OCI-LY1 (cell line): ENCODE results near the gene MBLAC2.

Source experiments
- H2AFZ ChIP-seq: fragments of 200-600 bp; sonication (generic), shearing (Covaris generic); 2 replicates; pipeline ENCODE4 v1.6.0; 2014; ENCODE audit warnings: antibody characterized with exemption, mild to moderate bottlenecking, low read length
- H3F3A ChIP-seq: fragments of 200-600 bp; sonication (generic), shearing (Covaris generic); 2 replicates; pipeline ENCODE4 v1.6.0; 2014; ENCODE audit warnings: mild to moderate bottlenecking, antibody characterized with exemption, low read length, moderate library complexity; ENCODE audit not compliant: insufficient read depth
- H3K27ac ChIP-seq: fragments of 200-600 bp; sonication (generic); 2 replicates; pipeline ENCODE4 v1.5.1; 2014; ENCODE audit warnings: low read length, mixed run types, mild to moderate bottlenecking, low read depth; ENCODE audit not compliant: poor library complexity, severe bottlenecking
- H3K27me3 ChIP-seq: fragments of 200-600 bp; sonication (generic); 2 replicates; pipeline ENCODE4 v1.6.0; 2014; ENCODE audit warnings: antibody characterized with exemption, mild to moderate bottlenecking, low read length, moderate library complexity; ENCODE audit not compliant: insufficient read depth
- H3K36me3 ChIP-seq: fragments of 200-600 bp; sonication (generic); 2 replicates; pipeline ENCODE4 v1.6.1; 2014; ENCODE audit warnings: mild to moderate bottlenecking, antibody characterized with exemption, low read length, moderate library complexity, mixed read lengths; ENCODE audit not compliant: insufficient read depth
- H3K4me1 ChIP-seq: fragments of 200-600 bp; sonication (generic); 2 replicates; pipeline ENCODE4 v1.5.1; 2014; ENCODE audit warnings: mild to moderate bottlenecking, low read length, moderate library complexity; ENCODE audit not compliant: insufficient read depth, severe bottlenecking
- H3K4me2 ChIP-seq: fragments of 200-600 bp; sonication (generic), shearing (Covaris generic); 2 replicates; pipeline ENCODE4 v1.6.1; 2014; ENCODE audit warnings: low read length
- H3K4me3 ChIP-seq: fragments of 200-600 bp; sonication (generic); 2 replicates; pipeline ENCODE4 v1.5.1; 2014; ENCODE audit warnings: low read length, low read depth, mild to moderate bottlenecking, mixed read lengths; ENCODE audit not compliant: poor library complexity, severe bottlenecking
- H3K79me2 ChIP-seq: fragments of 200-600 bp; shearing (Covaris generic); 2 replicates; pipeline ENCODE4 v1.6.1; 2016; ENCODE audit warnings: mixed run types, low read length, mixed read lengths; ENCODE audit not compliant: insufficient read depth
- H3K9ac ChIP-seq: fragments of 200-600 bp; sonication (generic), shearing (Covaris generic); 2 replicates; pipeline ENCODE4 v1.6.1; 2014; ENCODE audit warnings: mild to moderate bottlenecking, low read length, mixed read lengths
- H3K9me2 ChIP-seq: fragments of 200-600 bp; sonication (generic), shearing (Covaris generic); 2 replicates; pipeline ENCODE4 v1.6.1; 2014; ENCODE audit warnings: low read depth, mild to moderate bottlenecking, low read length, mixed read lengths
- H3K9me3 ChIP-seq: fragments of 200-600 bp; shearing (Covaris generic); 2 replicates; pipeline ENCODE4 v1.6.1; 2014; ENCODE audit warnings: low read length, mixed read lengths
- H4K20me1 ChIP-seq: fragments of 200-600 bp; sonication (generic), shearing (Covaris generic); 2 replicates; pipeline ENCODE4 v1.6.0; 2016; ENCODE audit warnings: mild to moderate bottlenecking, low read length; ENCODE audit not compliant: insufficient read depth
- CTCF ChIP-seq: fragments of 200-600 bp; sonication (generic), shearing (Covaris generic); IDR thresholded peaks from 2 replicates; pipeline ENCODE4 v1.5.1; 2017; ENCODE audit warnings: mild to moderate bottlenecking, antibody characterized with exemption, low read length, moderate library complexity, mixed read lengths
- EZH2 ChIP-seq: fragments of 200-600 bp; sonication (generic), shearing (Covaris generic); IDR thresholded peaks from 2 replicates; pipeline ENCODE4 v1.8.0; 2017; ENCODE audit warnings: borderline replicate concordance, mixed run types, mild to moderate bottlenecking, antibody characterized with exemption, low read length, moderate library complexity, mixed read lengths

MBLAC2 gene

DNA sequence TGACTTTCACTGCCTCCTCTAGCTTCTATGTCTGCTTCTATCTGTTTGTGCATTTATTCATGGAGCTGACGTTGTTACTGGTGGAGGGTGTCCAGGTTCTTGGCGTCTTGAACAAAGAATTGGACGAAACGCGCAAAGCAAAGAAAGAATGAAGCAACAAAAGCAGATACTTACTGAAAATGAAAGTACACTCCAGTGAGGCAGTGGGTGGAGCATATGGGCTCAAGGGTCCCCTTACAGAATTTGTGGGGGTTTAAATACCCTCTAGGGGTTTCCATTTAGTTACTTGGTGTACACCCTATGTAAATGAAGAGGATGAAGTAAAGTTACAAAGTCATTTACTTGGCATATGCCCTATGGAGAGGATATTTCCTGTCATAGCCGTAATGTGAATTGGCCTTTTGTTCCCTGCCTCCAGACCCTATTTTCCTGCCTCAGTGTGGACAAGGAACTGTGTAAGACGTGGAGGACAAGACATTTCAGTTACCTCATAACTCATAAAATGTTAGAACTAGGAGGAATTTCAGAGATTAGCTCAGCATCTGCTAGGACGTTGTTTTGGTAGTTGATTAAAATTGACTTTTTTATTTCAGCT is 3.1 kb upstream of the MBLAC2 start:
- Histone ChIP-seq H3K4me3 (no peak overlapping the region), H3K4me1 (peaks cover 33% of the 10 kb centered on the region), H3K4me2 (peak overlapping the region; percentile 12; the same call in 1 of the 2 replicates), H3K79me2 (peaks cover 7% of the 10 kb centered on the region; the same call in 1 of the 2 replicates), H3K36me3 (0 out of 2 replicates have a peak, but pooled peaks cover 5% of the 10 kb centered on the region), H3K9me2 (no peaks in the 10 kb centered on the region), H3K9ac (no peak overlapping the region), H3K9me3 (no peaks in the 10 kb centered on the region), H3F3A (no peaks in the 10 kb centered on the region), H4K20me1 (no peaks in the 10 kb centered on the region), H2AFZ (no peak overlapping the region), H3K27ac (no peak overlapping the region), H3K27me3 (no peaks in the 10 kb centered on the region)
- TF ChIP-seq CTCF (no peak), EZH2 (no peak)

GRCh38 chr5:90477073-90477472 is 2.5 kb upstream of the MBLAC2 start:
- Histone ChIP-seq H3K4me1 (peaks cover 39% of the 10 kb centered on the region), H3K9ac (no peak overlapping the region), H3F3A (no peaks in the 10 kb centered on the region), H3K27me3 (no peaks in the 10 kb centered on the region), H4K20me1 (no peaks in the 10 kb centered on the region), H3K36me3 (0 out of 2 replicates have a peak, but pooled peaks cover 5% of the 10 kb centered on the region), H3K4me2 (peak overlapping the region; percentile 12; the same call in 1 of the 2 replicates), H3K9me3 (no peaks in the 10 kb centered on the region), H3K4me3 (no peak overlapping the region), H3K27ac (no peak overlapping the region), H3K9me2 (no peaks in the 10 kb centered on the region), H2AFZ (no peak overlapping the region), H3K79me2 (peaks cover 8% of the 10 kb centered on the region; the same call in 1 of the 2 replicates)
- TF ChIP-seq CTCF (no peak), EZH2 (no peak)

GRCh38 chr5:90476391-90476790 is 1.8 kb upstream of the MBLAC2 start:
- Histone ChIP-seq H4K20me1 (no peaks in the 10 kb centered on the region), H3K4me3 (peak overlapping the region; percentile 65), H3K4me2 (peak overlapping the region; percentile 68), H2AFZ (no peak overlapping the region), H3F3A (no peaks in the 10 kb centered on the region), H3K4me1 (peaks cover 39% of the 10 kb centered on the region), H3K79me2 (peaks cover 8% of the 10 kb centered on the region; the same call in 1 of the 2 replicates), H3K36me3 (peaks cover 6% of the 10 kb centered on the region; the same call in 1 of the 2 replicates), H3K27ac (peak overlapping the region; percentile 53), H3K27me3 (no peaks in the 10 kb centered on the region), H3K9ac (peak overlapping the region; percentile 38; the same call in 1 of the 2 replicates), H3K9me3 (no peaks in the 10 kb centered on the region), H3K9me2 (no peaks in the 10 kb centered on the region)
- TF ChIP-seq EZH2 (no peak), CTCF (no peak)
